PC-3 (cell line): ENCODE data around the gene RNF38.

Experiments used
- EZH2 ChIP-seq: fragments of 300-600 bp; sonication (generic); IDR thresholded peaks from one replicate; pipeline ENCODE4 v1.6.1; 2017; ENCODE audit warnings: antibody characterized with exemption, mild to moderate bottlenecking, low read length; ENCODE audit not compliant: unreplicated experiment
- TF ChIP-seq, protein P1 (sequence below): fragments of 300-600 bp; sonication (generic); conservative IDR thresholded peaks from 2 replicates; pipeline ENCODE4 v1.5.1; 2017; ENCODE audit warnings: antibody characterized with exemption, low read depth, mild to moderate bottlenecking, low read length

DNA sequence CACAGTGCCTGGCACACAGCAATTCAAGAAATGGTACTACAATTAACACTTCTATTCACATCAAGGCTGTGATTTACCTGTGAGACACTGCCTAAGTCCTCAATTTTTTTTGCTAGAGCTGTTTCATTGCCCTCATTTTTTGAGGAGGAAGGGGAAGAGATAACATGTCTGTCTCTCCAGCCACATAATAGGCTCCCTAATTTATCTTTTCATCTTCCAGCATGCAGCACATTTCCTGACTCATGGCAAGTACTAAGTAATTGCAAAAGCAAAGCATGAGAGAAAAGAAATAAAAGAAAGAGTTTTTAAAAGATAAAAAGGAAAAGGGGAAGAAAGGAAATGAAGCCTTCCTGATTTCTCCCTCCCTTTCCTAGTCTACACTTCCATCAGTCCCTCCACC lies 26.9 kb upstream of the RNF38 start:
- no peak for TF ChIP-seq EZH2
- TF ChIP-seq, protein P1, sequence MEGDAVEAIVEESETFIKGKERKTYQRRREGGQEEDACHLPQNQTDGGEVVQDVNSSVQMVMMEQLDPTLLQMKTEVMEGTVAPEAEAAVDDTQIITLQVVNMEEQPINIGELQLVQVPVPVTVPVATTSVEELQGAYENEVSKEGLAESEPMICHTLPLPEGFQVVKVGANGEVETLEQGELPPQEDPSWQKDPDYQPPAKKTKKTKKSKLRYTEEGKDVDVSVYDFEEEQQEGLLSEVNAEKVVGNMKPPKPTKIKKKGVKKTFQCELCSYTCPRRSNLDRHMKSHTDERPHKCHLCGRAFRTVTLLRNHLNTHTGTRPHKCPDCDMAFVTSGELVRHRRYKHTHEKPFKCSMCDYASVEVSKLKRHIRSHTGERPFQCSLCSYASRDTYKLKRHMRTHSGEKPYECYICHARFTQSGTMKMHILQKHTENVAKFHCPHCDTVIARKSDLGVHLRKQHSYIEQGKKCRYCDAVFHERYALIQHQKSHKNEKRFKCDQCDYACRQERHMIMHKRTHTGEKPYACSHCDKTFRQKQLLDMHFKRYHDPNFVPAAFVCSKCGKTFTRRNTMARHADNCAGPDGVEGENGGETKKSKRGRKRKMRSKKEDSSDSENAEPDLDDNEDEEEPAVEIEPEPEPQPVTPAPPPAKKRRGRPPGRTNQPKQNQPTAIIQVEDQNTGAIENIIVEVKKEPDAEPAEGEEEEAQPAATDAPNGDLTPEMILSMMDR = no peak
